SKM-1 (cell line): ENCODE data around the gene KAZN.

Experiments
- DNase-seq: peaks from one replicate; lab custom pipeline; 2025; ENCODE audit not compliant: unreplicated experiment; lab: John Stamatoyannopoulos, UW

Gene KAZN

GRCh38 chr1:14585728-14586127 lies 12.8 kb upstream of the KAZN start:
- DNase-seq: no peak

DNA sequence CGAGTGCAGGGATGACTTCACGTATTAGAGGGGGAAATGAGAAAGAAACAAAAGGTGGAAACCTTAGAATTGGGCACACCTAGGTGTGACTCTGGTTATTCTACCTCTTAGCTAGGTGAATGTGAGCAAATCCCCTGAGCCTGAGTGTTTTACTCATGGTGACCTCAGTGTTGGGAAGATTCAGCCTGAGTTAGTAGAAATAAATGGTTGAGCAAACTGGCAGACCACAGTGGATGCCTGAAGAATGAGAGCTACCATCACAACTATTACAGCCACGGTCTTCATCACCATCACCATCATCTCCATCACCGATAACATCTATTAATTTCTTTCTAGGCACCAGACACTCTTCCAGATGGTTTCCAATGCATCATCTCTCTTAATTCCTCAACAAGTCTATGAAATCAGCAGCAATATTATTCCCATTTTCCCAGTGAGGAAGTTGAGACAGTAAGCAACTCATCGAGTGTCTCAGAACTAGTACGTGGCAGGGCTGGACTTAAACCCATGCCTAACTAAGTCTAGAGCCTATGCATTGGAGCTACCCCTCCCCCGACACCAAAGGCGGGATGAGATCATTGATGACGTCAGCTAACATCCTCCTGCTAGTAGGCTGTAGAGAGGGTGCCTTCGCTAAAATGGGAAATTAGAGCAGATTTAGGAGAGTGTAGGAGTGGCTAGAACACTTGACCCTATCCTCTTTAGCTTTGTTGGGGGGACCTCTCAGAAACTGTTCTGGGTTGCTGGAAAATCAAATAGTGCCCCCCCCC lies 7.9 kb upstream of the KAZN start:
- DNase-seq: no peak

GRCh38 chr1:14591600-14591999 lies 6.9 kb upstream of the KAZN start:
- no peak for DNase-seq

DNA sequence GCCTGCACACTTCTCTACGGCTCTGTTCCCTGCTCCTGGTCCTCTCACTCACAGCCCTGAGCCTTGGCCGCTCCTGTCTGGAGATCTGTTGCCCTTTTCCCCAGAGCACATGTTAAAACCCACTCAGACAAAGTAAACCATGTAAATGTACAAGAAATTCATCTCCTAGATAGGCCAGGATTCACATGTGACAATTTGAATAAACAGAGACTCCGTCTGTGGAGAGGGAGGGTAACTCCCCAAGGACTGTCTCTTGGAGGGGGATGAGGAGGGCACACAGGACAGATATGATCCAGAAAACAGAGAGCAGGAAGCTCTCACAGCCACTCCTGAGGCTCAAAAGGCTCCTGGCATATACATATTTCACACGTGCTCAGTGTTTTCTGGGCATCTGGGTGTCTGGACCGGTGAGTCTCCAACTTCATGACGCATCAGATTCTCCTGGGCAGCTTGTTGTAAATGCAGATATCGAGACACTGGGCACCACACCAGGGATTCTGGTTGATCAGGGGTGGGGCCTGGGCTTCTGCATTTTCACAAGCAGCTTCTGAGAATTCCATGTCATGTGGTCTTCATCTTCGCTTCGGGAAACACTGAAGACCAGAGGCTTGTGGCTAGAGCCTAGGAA lies 6.4 kb upstream of the KAZN start:
- DNase-seq: no peak

- DNase-seq: no peak
These were observed 5.2 kb upstream of the KAZN start for GRCh38 chr1:14593302-14593701.

DNA sequence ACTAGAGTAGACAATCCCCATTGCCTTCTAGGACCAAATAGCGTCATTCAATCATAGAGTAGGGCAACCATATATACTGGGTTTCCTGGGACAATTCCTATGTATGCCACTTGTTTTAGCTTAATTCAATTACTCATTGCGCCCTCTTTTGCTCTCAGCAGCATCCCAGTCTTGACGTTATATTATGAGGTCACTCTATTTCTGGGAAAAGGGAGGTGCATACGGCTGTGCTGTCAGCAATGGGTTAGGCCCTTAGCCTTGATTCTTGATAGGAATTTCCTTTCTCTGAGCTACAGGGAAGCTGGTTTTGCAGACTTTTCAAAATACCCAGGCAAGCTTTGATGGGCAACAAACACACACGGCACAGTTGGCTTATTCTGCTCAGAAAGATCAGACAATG lies 4.4 kb upstream of the KAZN start:
- no peak for DNase-seq

DNA sequence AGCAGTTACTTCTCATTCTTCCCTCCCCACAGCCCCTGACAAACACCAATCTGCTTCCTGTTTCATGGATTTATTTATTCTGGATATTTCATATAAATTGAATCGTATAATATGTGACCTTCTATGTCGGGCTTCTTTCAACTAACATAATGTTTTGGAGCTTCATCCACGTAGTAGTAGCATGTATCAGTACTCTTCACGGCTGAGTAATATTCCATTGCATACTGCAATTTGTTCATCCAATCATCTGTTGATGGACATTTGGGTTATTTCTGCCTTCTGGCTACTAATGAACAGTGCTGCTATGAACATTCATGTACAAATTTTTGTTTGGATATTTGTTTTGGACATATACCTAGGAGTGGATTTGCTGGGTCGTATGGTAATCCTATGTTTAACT lies 1.9 kb upstream of the KAZN start:
- DNase-seq: no peak

DNA sequence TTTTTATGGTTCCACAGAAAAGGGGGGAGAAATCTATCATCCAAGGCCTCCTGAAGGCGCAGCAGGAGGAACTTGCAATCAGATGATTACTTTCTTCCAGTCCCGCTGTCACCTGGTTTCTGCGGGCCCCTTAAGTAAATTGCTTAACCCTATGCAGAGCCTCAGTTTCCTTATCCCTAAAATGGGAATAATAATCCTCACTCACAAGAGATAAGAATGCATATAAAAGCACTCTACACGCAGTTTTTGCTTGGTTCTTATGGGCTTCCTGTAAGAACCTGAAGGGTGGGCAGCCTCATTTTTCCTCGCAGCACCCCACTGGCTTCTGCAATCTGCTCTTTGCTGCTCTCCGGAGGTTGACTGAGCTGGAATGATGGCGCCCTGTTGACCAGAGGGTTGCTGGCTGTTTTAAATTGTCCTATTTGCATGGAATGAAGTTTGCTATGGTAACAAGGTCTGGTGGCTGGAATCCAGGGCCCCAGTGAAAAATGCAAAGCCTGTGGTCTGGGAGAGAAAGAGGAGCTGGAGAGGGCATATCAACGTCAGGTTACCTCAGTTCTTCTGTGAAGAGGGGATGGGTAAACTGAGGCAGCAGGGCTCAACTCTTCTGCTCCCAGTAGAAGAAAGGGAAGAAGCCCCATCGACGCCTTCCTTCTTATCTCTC lies 1.0 kb upstream of the KAZN start:
- DNase-seq: no peak

DNA sequence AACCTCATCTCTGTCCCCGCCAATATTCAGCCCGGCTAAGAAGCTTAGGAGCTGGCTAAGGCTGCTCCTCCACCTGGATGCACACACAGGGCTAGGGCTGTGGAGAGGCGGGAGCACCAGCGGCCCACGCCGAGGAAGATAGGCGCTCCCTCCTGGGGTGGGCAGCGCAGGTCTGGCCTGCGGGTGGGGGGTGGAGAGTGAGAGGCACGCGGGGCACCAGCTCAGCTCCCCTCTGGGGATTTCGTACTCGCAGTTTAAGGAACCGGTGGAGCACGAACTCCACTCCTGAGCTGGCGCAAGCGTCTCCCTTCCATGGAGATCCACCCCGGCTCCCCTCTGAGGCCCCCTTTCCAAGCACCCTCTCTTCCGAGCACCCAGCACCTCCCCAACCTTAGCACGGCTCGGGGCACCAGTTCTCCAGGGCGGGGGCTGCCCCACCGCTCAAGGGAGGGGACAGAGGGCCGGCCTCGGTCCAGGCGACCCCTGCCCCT lies 433 bp upstream of the KAZN start:
- no peak for DNase-seq

DNA sequence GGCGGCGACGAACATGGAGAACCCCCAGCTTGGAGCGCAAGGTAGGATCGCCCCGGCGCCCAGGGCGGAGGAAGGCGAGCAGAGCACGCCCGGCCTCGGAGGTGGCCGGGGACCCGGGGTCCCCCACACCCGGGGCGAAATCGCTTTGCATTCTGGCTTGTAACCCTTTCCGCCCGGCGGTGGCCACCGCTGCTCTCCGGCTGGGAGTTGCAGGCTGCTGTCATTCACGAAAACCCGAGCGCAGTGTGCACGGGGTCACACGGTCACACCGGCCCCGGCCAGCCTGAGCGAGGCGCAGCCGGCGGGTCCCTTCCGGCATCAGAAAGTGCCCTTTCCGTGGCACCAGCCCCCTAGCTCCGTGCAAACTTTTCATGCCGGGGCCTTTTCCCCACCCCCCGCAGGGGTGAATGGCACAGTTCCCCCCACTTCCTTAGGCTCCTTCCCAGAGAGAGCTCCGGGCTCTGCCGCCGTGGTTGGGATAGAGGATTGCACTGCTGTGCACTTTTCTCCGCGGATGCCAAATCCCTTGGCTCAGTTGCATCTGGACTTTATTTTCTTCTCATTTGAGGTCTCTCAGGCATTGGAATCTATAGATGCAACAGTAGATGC lies 802 bp downstream of the KAZN start:
- no peak for DNase-seq

GRCh38 chr1:14599800-14600199 lies 1.3 kb downstream of the KAZN start:
- no peak for DNase-seq

GRCh38 chr1:14600405-14601112 lies 2.1 kb downstream of the KAZN start:
- DNase-seq: no peak

DNA sequence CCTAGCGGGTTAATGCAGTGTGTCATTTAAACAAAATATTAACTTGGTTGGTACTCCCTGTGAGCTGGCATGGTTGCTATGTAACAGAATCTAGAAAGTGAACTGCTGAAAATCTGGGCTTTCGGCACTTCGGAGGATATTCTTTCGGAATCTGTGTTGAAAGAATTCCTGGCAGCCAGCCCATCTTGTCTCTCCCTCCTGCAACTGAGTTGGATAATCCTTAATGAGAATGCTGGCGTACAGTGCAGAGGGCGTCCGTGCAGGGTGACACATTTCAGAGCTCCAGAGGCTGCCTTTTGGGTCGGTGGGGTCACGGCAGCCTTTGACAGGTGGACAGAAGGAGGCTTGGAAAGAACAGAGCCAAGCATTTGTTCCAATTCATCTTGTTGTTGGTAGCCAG lies 3.7 kb downstream of the KAZN start:
- no peak for DNase-seq

DNA sequence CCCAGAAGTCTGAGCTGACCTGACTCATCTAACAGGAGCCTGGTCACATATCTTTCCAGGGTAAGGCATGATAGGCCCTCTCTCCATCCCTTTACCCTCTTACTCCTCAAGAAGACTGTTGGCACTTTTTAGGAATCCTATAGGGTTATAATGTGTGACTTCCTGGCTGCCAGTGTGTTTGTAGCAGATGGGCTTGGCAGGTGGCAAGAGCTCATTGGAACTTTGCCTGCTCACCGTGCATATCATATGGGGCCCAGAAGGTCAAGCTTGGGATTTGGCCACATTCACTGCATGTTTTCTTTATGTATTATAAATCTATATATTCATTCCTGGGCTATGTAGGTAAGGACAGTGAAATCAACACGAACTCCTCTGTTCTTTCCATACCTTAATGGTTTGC lies 5.2 kb downstream of the KAZN start:
- no peak for DNase-seq

- no peak for DNase-seq
These were observed 5.9 kb downstream of the KAZN start for GRCh38 chr1:14604414-14604813.

- DNase-seq: no peak
These were observed 7.5 kb downstream of the KAZN start for GRCh38 chr1:14605945-14606344.

DNA sequence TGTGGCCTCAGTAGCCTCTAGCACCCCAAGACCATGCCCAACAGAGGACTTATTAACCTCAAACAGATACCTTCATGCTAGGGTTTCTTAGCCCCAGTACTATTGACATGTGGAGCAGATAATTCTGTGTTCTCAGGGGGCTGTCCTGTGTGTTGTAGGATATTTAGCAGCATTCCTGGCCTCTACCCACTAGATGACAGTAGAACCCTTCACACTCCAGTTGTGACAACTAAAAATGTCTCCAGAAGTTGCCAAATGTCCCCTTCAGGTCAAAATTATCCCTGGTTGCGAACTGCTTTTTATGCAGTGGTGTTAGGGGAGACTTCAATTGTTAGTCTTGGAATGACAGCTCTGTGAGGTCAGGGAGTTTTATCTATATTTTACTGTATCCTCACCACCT lies 8.1 kb downstream of the KAZN start:
- DNase-seq: no peak

DNA sequence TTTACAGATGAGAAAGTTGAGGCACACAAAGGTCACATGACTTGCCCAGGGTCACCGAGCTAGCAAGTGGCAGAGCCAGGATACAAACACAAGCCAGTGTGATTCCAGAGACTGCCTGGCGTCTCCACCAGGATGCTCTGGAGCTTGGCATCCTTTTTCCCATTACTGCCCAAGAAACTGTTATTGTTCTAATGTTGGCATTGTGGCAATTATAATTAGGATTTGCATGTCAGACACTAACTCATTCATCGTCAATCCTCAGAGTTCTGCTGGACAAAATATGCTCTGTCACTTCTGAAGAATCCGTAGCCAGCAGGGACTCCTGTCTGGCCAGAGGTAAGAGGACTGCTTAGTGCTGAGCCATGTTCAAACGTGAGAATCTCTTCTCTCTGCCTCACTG lies 8.8 kb downstream of the KAZN start:
- DNase-seq: no peak

DNA sequence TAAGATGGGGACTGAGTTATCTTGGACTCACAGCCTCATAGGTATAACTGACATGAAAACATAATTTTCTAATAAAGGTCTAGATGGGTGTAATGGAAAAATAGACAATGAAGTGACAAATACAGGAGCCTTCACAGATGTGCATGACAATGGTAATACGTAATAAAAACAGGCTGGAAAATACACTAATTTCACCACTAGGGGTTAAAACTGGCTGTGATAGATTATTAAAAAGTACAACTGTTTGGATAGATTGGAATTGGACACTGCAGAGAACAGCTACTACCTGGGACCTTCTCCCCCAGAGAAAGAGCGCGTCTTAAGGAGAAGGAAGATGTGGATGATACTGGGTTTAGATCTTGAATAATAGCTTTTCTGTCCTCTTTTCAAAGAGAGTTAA lies 9.8 kb downstream of the KAZN start:
- DNase-seq: no peak

GRCh38 chr1:14610761-14611160 lies 12.3 kb downstream of the KAZN start:
- no peak for DNase-seq

- DNase-seq: no peak
These were observed 13.3 kb downstream of the KAZN start for GRCh38 chr1:14611792-14612191.
